Liver (tissue), 3 donors: ENCODE data around the gene SSBP2.

ENCODE experiments used
- CTCF ChIP-seq: fragments of 150-350 bp; IDR thresholded peaks from 2 replicates; pipeline ENCODE4 v1.5.1; 2017; ENCODE audit warnings: improper control_type of control experiment, low read depth, low read length; ENCODE audit not compliant: missing input control
- EGR1 ChIP-seq, 2 donors: IDR thresholded peaks; 2 replicates each; pipeline ENCODE4 v1.6.1; 2016 to 2018; ENCODE audit warnings: antibody characterized with exemption in 2 of 2, low read depth in 2 of 2
- JUND ChIP-seq, 2 donors: IDR thresholded peaks; 2 replicates each; pipeline ENCODE4 v1.6.1; 2016; ENCODE audit warnings: antibody characterized with exemption in 2 of 2
- RAD21 ChIP-seq, 2 donors: IDR thresholded peaks; 2 replicates each; pipeline ENCODE4 v1.6.1; 2016; ENCODE audit warnings: antibody characterized with exemption in 2 of 2, mild to moderate bottlenecking in 2 of 2
- SP1 ChIP-seq: IDR thresholded peaks from 2 replicates; pipeline ENCODE4 v1.6.1; 2018; ENCODE audit warnings: antibody characterized with exemption, mild to moderate bottlenecking
- donor health status: healthy.
- donor health status: healthy.

GRCh38 chr5:81409896-81410295, 341.0 kb downstream of the SSBP2 start:
- TF ChIP-seq CTCF (no peak), RAD21 (IDR thresholded peaks at IDR 0.05) (no peak), JUND (IDR thresholded peaks at IDR 0.05) (no peak), SP1 (no peak), EGR1 (IDR thresholded peaks at IDR 0.05; ENCODE audit: low read depth in 2 of 2) (no peak)
